ENCODE measurements around the gene MDM2. TPM values are rescaled to one million over a fixed set of nuclear protein-coding genes. Genes with fewer than 3 reads are reported as not detected.

MDM2 gene
- total and polyA plus RNA-seq, 3 donors from 2014 or later = 28.8 to 56.1 (median 40.6) TPM

DNA sequence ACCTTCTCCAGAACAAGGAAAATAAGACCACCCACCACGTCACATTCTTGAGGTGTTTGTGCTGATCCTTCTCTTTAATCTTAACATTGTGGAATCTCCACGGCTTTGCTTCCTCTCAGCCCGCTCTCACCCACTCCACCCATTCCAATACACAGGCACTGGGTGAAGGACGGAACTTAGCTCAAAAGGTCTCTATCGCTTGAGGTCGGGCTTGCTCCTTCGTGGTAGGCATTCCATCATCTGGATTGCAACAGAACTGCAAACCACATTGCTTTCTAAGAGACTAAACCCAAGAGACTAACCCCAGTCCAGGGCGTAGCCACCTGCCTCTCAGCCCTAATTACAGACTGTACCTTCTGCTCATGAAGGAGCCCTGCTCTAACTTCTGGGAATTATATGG, 24.0 kb upstream of the MDM2 start:
- Histone ChIP-seq H3K36me3 (ENCODE audit: low read depth, missing control alignments) (no peaks in the 10 kb centered on the region), H3K9me3 (no peaks in the 10 kb centered on the region), H3K27me3 (no peaks in the 10 kb centered on the region), H3K27ac (no peak overlapping the region), H3K4me3 (no peak overlapping the region), H3K4me1 (no peaks in the 10 kb centered on the region)
- intact Hi-C loops (cut with DNase I; ENCODE audit: low total_unique reads) = no loop called here
- WGBS, 2 donors = 83 to 87% methylated on average over 8 of the region's 8 CpGs
- no peak for DNase-seq
- TF ChIP-seq, protein P1, sequence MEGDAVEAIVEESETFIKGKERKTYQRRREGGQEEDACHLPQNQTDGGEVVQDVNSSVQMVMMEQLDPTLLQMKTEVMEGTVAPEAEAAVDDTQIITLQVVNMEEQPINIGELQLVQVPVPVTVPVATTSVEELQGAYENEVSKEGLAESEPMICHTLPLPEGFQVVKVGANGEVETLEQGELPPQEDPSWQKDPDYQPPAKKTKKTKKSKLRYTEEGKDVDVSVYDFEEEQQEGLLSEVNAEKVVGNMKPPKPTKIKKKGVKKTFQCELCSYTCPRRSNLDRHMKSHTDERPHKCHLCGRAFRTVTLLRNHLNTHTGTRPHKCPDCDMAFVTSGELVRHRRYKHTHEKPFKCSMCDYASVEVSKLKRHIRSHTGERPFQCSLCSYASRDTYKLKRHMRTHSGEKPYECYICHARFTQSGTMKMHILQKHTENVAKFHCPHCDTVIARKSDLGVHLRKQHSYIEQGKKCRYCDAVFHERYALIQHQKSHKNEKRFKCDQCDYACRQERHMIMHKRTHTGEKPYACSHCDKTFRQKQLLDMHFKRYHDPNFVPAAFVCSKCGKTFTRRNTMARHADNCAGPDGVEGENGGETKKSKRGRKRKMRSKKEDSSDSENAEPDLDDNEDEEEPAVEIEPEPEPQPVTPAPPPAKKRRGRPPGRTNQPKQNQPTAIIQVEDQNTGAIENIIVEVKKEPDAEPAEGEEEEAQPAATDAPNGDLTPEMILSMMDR (IDR thresholded peaks at IDR 0.05) = no peak
- no peak for TF ChIP-seq POLR2A (IDR thresholded peaks at IDR 0.05)

DNA sequence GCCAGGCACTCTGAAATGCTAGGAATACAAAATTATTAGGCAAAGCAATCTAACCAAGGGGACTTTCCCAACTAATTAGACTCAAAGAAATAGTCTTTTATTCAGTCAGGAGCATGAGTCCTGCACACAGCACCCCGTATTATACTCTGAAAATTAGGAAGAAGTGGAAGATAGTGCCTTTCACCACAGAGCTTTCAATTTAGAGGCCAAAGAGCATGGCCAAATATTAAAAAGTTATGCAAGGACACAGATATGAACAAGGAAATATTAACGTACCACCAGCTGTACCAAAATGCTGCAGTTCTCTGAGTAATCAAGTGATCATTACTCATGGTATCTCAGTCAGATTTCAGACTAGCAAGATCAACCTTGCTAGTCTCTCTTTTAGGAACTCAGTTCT, 22.6 kb upstream of the MDM2 start:
- no peak for DNase-seq
- intact Hi-C loops (cut with DNase I; ENCODE audit: low total_unique reads) = no loop called here
- H3K9me3 ChIP-seq = no peaks in the 10 kb centered on the region
- H3K4me3 ChIP-seq = no peak overlapping the region
- no peaks in the 10 kb centered on the region for H3K4me1 ChIP-seq
- H3K36me3 ChIP-seq (ENCODE audit: low read depth, missing control alignments) = no peaks in the 10 kb centered on the region
- H3K27ac ChIP-seq = peak overlapping the region in 1 of 2 donors; percentile 42
- WGBS, 2 donors = 43 to 66% methylated on average over 2 of the region's 2 CpGs
- TF ChIP-seq POLR2A (IDR thresholded peaks at IDR 0.05) = no peak
- TF ChIP-seq, protein P1 (IDR thresholded peaks at IDR 0.05) = no peak
- H3K27me3 ChIP-seq = no peaks in the 10 kb centered on the region

DNA sequence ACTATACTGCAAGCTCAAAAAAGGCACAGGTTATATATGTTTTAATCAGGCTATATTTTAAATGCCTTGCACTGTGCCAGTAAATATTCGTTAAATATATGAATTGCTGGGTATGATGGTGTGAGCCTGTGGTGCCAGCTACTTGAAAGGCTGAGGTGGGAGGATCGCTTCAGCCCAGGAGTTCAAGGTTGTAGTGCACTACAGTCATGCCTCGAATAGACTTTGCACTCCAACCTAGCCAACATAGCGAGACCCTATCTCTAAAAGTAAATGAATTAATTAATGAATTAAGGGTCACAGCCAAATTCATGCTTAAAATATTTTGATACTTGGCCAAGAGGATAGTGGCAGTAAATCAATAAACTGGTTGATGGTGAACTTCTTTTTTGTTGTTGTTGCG, 22.2 kb upstream of the MDM2 start:
- DNase-seq = no peak
- intact Hi-C loops (cut with DNase I; ENCODE audit: low total_unique reads) = no loop called here
- H3K27ac ChIP-seq = no peak overlapping the region
- no peak for TF ChIP-seq POLR2A (IDR thresholded peaks at IDR 0.05)
- TF ChIP-seq, protein P1 (IDR thresholded peaks at IDR 0.05) = no peak
- H3K4me1 ChIP-seq = no peaks in the 10 kb centered on the region
- H3K9me3 ChIP-seq = no peaks in the 10 kb centered on the region
- no peaks in the 10 kb centered on the region for H3K27me3 ChIP-seq
- 61 to 70% methylated on average over 5 of the region's 5 CpGs for WGBS, 2 donors
- H3K36me3 ChIP-seq (ENCODE audit: low read depth, missing control alignments) = no peaks in the 10 kb centered on the region
- H3K4me3 ChIP-seq = no peak overlapping the region

DNA sequence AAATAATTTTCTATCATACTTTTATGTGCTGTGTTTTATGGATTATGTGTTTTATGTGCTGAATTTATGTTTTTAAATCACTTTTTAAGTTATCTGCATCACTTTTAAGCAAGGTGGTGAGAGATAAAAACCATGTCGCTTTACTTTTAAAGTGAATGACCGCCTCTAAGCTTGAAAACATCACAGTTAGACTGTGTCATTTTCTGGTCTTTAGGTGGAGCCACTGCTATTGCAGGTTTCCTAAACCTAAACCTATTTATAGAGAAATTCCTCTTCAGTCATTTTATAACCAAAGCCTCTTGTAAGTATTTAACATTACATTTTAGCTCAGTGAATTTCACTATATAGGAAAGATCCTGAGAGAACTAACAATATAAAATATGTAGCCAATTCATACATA, 21.0 kb upstream of the MDM2 start:
- TF ChIP-seq, protein P1 (IDR thresholded peaks at IDR 0.05) = no peak
- TF ChIP-seq POLR2A (IDR thresholded peaks at IDR 0.05) = no peak
- intact Hi-C loops (cut with DNase I; ENCODE audit: low total_unique reads) = no loop called here
- H3K9me3 ChIP-seq = no peaks in the 10 kb centered on the region
- WGBS, 2 donors = 91 to 92% methylated on average over 2 of the region's 2 CpGs
- H3K27ac ChIP-seq = peak overlapping the region; percentile 18 to 78
- no peaks in the 10 kb centered on the region for H3K4me1 ChIP-seq
- DNase-seq = no peak
- no peak overlapping the region for H3K4me3 ChIP-seq
- H3K36me3 ChIP-seq (ENCODE audit: low read depth, missing control alignments) = no peaks in the 10 kb centered on the region
- H3K27me3 ChIP-seq = no peaks in the 10 kb centered on the region

DNA sequence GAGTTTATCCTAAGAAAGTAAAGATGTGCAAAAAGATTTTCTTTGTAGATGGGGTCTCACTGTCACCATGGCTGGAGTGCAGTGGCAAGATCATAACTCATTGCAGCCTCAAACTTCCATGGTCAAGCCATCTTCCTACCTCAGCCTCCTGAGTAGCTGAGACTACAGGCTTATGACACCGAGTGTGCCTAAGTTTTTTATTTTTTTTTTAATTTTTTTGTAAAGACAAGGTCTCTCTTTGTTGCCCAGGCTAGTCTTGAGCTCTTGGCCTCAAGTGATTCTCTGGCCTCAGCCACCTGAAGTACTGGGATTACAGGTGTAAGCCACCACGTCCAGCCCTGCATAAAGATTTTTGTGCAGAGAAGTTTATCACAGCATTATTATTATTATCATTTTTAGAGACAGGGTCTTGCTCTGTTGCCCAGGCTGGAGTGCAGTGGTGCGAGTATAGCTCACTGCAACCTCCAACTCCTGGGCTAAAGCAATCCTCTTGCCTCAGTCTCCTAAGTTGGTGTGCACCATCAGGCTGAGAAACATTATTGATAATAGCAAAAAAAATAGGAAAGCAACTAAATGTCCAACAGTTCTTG, 19.3 kb upstream of the MDM2 start:
- no peak for TF ChIP-seq POLR2A (IDR thresholded peaks at IDR 0.05)
- TF ChIP-seq, protein P1 (IDR thresholded peaks at IDR 0.05) = no peak
- WGBS, 2 donors = 91 to 95% methylated on average over 3 of the region's 3 CpGs
- intact Hi-C loops (cut with DNase I; ENCODE audit: low total_unique reads) = no loop called here

More for the DNA sequence above, 19.3 kb upstream of the MDM2 start:
- no peaks in the 10 kb centered on the region for H3K9me3 ChIP-seq
- H3K36me3 ChIP-seq (ENCODE audit: low read depth, missing control alignments) = no peaks in the 10 kb centered on the region
- H3K27me3 ChIP-seq = no peaks in the 10 kb centered on the region
- no peaks in the 10 kb centered on the region for H3K4me1 ChIP-seq
- DNase-seq = no peak
- H3K27ac ChIP-seq = peak overlapping the region in 1 of 2 donors; percentile 72
- H3K4me3 ChIP-seq = no peak overlapping the region
